Prostate gland (tissue), 2 donors: ENCODE measurements around the gene IFRD2.

Experiments
- POLR2A ChIP-seq: fragments of 450-650 bp; IDR thresholded peaks from one replicate; pipeline ENCODE4 v1.6.1; 2016; ENCODE audit warnings: antibody characterized with exemption, mild to moderate bottlenecking
- POLR2AphosphoS5 ChIP-seq: sonication (generic); formaldehyde crosslinking; IDR thresholded peaks from one replicate; pipeline ENCODE4 v1.6.1; 2017; ENCODE audit warnings: antibody characterized with exemption
- TF ChIP-seq, protein P1 (sequence below), 4 experiments: fragments of 200-600 bp in 2 of 4; fragments of 450-650 bp in 2 of 4; sonication (generic) in 2 of 4; IDR thresholded peaks; 1 replicate in 3 of 4; 2 replicates in 1 of 4; pipeline ENCODE4 v1.5.1; 2016 to 2019; ENCODE audit warnings: antibody characterized with exemption in 4 of 4, mild to moderate bottlenecking in 2 of 4, moderate library complexity in 2 of 4

DNA sequence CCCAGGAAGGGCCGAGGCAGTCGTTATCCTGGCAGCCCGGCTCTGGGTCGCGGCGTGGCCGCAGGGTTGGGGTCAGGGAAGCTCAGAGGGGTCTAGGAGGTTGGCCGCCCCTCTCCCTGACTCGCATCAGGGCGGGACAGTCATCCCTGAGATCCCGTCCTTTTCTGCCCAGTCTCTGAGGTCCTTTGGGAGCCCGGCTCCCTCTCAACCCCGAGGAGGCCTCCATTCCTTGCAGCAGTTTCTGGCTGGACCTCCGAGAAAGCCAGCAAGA is 29.8 kb upstream of the IFRD2 start:
- TF ChIP-seq, protein P1, sequence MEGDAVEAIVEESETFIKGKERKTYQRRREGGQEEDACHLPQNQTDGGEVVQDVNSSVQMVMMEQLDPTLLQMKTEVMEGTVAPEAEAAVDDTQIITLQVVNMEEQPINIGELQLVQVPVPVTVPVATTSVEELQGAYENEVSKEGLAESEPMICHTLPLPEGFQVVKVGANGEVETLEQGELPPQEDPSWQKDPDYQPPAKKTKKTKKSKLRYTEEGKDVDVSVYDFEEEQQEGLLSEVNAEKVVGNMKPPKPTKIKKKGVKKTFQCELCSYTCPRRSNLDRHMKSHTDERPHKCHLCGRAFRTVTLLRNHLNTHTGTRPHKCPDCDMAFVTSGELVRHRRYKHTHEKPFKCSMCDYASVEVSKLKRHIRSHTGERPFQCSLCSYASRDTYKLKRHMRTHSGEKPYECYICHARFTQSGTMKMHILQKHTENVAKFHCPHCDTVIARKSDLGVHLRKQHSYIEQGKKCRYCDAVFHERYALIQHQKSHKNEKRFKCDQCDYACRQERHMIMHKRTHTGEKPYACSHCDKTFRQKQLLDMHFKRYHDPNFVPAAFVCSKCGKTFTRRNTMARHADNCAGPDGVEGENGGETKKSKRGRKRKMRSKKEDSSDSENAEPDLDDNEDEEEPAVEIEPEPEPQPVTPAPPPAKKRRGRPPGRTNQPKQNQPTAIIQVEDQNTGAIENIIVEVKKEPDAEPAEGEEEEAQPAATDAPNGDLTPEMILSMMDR (IDR thresholded peaks at IDR 0.05) = no peak
- no peak for TF ChIP-seq POLR2A
- TF ChIP-seq POLR2AphosphoS5 = no peak
